Stimulated activated CD4-positive, alpha-beta T cell treated with anti-CD3 and anti-CD28 coated beads, Interleukin-4, amount 100 ng/mL, for 4 hours (primary cell): ENCODE results near the gene SLC25A40.
"Not testable (repeated sequence)": the region's sequence is repeated elsewhere in the genome, so short reads cannot be mapped to it uniquely, and the experiment has no call there.

Experiments
- DNase-seq, 2 experiments: peaks; one replicate each; pipeline ENCODE4 v3.0.0-alpha.2; 2020

The SLC25A40 gene

GRCh38 chr7:87870471-87870870 is 5.7 kb downstream of the SLC25A40 start:
- no peak for DNase-seq

DNA sequence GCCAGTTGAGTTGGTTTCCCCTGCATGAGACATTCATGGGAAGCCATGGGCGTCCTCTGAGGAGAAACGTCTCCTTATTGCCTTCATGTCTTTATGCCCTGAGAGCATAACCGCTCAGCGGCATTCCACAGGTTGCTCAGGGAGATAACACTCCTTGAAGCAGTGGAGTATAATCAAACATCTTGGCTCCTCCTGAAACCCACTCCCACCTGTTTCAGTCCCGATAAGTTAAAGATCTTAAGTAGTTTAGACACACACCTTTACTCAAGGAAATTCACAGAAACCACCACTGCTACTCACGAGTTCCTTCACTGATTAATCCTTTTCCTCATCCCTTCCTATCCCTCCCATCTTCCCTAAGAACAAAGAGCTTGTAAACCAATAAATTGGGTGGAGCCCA is 9.6 kb downstream of the SLC25A40 start:
- not testable (repeated sequence) for DNase-seq

- DNase-seq = no peak
These were observed 10.1 kb downstream of the SLC25A40 start for GRCh38 chr7:87866089-87866488.

DNA sequence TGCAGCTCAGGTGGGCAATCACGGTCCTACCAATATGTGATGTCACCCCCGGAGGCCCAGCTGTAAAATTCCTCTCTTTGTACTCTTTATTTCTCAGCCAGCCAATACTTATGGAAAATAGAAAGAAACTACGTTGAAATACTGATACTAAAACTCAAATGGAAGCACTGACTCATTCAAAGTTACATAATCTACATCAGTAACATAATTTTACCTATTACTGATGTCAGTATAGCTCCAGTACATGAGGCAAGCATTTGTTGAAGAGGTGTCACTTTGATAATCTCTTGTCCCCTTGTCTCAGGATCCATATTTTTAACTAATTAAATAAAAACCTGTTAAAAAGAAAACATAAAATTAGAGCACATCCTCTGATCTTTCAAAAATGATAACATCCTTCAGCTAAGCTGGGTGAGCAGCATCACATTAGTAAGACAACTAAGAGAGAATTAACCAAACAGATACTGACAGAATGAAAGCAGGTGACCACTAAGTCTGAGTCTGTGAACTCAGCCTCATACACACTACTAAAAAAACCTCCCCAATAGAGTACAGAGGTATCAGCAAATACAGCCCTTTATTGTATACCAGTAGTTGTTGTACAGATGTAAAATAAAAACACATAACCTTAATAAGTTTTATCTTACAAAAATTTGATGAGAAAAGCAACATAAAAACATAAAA is 17.6 kb downstream of the SLC25A40 start:
- no peak for DNase-seq

DNA sequence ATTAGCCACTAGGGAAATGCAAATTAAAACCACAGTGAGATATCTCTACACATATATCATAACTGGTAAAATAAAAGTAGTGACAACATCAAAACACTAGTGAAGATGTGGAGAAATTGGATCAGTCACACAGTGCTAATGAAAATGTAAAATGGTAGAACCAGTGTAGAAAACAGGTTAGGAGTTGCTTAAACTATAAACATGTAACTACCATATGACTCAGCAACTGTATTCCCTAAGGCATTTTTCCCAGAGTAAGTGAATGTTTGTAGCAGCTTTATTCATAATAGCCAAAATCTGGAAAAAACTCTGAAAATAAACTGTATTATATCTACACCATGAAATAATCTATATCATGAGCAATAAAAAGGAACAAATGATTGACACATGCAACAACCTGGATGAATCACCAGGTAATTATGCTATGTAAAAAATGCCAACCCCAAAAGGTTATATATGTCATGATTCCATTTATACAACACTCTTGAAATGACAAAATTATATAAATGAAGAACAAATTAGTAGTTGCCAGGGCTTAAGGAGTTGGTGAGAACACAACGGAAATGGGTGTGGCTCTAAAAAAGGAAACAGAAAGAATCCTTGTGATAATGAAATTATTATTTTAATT is 22.8 kb downstream of the SLC25A40 start:
- DNase-seq = no peak

- DNase-seq = no peak
These were observed 23.9 kb downstream of the SLC25A40 start for GRCh38 chr7:87852306-87852705.

DNA sequence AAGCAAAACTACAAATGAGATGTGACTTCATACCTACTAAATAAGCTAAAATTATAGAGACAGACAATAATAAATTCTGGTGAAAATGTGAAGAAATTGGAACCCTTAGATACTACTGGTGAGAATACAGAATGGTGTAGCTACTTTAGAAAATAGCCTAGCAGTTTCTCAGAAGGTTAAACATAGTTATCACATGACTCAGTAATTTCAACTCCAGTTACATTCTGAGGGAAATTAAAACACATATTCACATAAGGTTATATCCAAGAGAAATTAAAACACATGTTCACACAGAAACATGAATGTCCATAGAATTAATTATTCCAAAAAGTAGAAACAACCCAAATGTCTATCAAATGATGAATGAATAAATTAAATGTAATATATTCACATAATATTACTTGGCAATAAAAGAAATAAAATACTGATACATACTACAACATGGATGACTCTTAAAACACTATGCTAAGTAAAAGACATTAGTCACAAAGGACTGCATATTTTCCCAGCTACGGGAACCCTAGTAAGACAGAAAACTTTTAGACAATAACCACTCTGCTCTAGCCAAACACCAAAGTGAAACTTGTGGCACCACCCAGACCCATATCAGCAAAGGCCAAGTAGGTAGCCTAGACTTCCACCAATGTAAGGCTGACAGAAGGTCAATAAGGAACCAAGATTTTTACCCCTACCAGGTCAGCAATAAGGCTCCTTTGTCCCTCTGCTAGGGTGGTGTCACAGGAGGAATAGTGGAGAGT is 25.1 kb downstream of the SLC25A40 start:
- no peak for DNase-seq

- DNase-seq = no peak
These were observed 38.6 kb downstream of the SLC25A40 start for GRCh38 chr7:87837597-87837996.

DNA sequence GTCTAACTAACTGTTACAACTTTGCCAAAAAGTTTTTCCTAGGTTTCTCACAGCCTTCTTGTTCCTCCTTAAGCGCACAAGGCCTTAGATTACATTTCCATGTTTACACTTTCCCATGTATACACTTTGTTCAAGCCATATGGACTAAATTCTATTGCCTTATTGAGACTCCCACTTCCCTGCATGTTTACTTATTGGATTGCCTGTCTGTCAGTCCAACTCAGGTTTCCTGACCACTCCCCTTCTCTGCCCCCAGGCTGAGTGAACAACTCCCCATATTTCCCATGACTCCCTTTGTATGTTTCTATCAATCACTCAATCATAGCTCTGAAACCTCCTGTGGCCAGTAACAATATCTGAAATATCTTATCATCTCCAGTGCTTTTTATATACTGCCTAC is 43.0 kb downstream of the SLC25A40 start:
- DNase-seq = no peak

DNA sequence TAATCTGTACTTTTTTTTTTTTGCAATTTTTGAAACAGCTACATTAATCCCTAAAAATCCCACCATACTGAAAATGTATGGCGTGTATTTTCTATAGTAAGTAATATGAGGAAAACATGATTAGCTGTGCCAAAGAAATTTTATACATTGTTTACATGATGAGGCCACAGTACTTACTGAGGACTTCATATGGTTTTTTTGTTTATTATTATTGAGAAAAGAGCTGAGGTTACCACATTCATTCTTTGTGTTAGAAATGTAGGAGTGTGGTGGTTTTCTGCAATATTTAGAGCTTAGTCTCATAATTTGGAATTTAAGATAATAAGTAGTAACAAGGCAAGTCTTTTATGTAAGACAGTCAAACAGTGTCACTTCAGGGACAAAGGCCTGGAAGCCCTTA is 45.1 kb downstream of the SLC25A40 start:
- no peak for DNase-seq

- not testable (repeated sequence) for DNase-seq
These were observed 47.8 kb downstream of the SLC25A40 start for GRCh38 chr7:87828383-87828782.

GRCh38 chr7:87825369-87825768 is 50.8 kb downstream of the SLC25A40 start:
- DNase-seq = not testable (repeated sequence)

DNA sequence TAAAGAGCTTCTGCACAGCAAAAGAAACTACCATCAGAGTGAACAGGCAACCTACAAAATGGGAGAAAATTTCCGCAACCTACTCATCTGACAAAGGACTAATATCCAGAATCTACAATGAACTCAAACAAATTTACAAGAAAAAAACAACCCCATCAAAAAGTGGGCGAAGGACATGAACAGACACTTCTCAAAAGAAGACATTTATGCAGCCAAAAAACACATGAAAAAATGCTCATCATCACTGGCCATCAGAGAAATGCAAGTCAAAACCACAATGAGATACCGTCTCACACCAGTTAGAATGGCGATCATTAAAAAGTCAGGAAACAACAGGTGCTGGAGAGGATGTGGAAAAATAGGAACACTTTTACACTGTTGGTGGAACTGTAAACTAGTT is 54.1 kb downstream of the SLC25A40 start:
- not testable (repeated sequence) for DNase-seq

DNA sequence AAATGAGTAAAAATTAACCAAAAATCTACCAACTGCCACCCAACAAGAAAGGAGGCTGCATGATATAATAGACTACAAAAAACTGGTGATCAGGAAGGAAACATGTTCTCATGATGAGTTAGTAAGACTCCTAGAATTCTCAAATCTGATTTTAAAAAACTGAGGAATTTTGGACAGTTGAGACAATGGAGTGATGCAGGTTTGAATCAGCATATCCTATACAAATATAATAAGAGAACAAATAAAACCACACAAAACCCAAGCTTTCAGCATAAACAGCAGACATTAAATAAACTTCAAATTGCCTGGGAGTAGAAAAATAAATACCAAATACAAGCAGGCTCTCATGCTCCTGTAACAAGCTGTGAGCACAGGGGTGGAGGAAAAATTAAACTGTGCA is 57.8 kb downstream of the SLC25A40 start:
- DNase-seq = no peak

- DNase-seq = no peak
These were observed 59.8 kb downstream of the SLC25A40 start for GRCh38 chr7:87816389-87816788.

GRCh38 chr7:87810726-87811125 is 65.4 kb downstream of the SLC25A40 start:
- no peak for DNase-seq

- DNase-seq = no peak
These were observed 66.0 kb downstream of the SLC25A40 start for GRCh38 chr7:87810130-87810529.

DNA sequence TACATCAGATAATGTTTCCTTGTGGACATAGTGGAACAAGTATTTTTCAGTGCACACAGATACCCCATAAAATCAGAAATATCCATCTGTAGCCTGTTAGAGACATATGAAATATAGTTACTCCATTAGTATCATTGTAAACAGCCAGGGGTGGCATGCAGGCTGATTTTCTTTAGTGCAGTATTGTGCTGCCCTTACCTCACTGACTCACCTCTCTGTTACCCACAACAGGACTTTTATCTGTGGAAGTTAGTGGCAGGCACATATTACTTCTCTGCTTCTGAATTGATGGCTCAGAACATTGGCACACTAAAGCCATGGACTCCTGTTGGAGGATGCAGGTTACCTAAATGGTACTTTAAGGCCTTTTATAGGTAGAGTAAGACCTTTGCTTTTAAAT is 70.0 kb downstream of the SLC25A40 start:
- no peak for DNase-seq

- DNase-seq = no peak
These were observed 78.3 kb downstream of the SLC25A40 start for GRCh38 chr7:87797798-87798403.

DNA sequence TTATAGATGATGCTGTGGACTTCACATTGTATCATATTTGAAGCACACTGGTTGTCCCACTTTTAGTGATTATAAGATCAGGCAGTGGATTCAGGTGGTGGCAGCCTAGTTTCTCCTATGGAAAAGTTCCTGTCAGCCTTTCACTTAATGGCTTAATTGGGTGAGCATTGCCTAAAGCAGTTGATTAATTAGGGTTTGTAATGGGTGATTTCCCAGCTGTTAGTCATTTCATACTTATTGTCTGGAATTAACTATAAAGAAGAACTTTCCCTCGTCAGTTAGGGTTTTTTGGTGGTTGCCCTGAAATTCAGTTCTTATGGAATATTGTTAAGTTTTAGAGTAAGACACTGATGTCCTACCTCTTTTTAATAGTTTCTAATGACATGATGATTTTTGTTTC is 78.8 kb downstream of the SLC25A40 start:
- DNase-seq = no peak

DNA sequence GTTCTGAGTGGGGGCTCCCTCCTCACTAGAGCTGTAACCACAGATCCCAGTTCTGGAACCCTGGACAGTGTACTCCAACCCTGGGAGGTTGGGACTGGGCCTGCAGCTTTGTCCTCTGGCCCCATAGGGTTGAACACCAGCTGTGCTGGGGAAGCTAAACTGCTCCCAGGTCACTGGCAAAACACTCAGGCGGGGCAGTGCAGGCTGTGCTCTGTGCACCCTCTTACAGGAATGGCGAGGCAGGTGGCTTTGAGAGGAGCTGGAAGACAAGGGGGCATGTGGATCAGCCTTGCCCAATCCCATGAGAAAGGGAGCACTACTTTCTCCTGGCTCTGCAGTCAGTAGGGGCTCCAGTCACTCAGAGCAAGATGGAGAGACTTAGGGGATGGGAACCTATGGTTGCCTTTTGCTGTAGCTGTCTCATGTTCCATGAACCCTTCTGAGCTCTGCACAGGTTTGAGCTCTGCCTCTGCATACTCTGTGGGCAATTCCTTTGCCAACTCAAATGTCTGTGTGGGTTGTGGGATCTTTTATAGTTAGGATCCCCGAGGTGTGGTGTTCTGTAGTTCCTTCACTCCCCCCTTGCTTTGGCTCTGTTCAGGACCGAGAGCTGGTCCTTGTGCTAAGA is 90.7 kb downstream of the SLC25A40 start:
- DNase-seq = no peak

DNA sequence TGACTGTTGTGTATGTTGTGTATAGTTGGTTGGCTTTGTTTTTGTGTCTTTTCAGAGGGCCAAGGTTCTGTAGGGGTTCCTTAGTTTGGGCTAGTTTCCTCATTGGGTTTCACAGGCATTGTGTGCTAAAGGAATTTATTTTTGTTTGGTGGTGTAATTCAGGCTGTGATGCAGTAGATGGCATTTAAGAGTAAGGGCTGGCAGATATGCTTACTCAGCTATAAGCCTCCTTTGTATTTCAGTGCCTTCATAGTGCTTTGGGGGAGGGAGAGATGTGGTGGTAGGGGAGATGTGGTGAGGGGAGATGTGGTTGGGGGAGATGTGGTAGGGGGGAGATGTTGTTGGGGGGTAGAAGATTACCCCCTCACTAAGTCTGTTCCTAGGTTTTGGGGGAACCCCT is 91.7 kb downstream of the SLC25A40 start:
- DNase-seq = no peak
